Spinal cord (tissue), 10 donors: Measurements from ENCODE around the gene GALNT10. TPM values are rescaled to one million over a fixed set of nuclear protein-coding genes. Genes with fewer than 3 reads are reported as not detected.
A peak's percentile ranks its signal among the peaks of the same experiment; 100 is the strongest.

Source experiments
- DNase-seq, 6 donors: peaks; one replicate each; pipeline versions ENCODE4 v3.0.0 to v3.0.0-alpha.2; 2013 to 2015; ENCODE audit warnings: low spot score in 6 of 6, low read depth in 4 of 6
- H3K27ac ChIP-seq: one replicate; pipeline ENCODE4 v1.5.1; 2013; ENCODE audit warnings: low read depth, low read length, control low read depth
- H3K27me3 ChIP-seq: one replicate; pipeline ENCODE4 v1.6.1; 2013; ENCODE audit warnings: low read length; ENCODE audit not compliant: control insufficient read depth, insufficient read depth
- H3K36me3 ChIP-seq: one replicate; pipeline ENCODE4 v1.6.1; 2013; ENCODE audit warnings: low read length; ENCODE audit not compliant: control insufficient read depth, insufficient read depth
- H3K4me1 ChIP-seq: one replicate; pipeline ENCODE4 v1.6.1; 2013; ENCODE audit warnings: low read length; ENCODE audit not compliant: control insufficient read depth, insufficient read depth
- H3K4me3 ChIP-seq: one replicate; pipeline ENCODE4 v1.5.1; 2013; ENCODE audit warnings: low read depth, low read length, control low read depth
- H3K9me3 ChIP-seq: one replicate; pipeline ENCODE4 v1.6.1; 2013; ENCODE audit warnings: low read length; ENCODE audit not compliant: control insufficient read depth, insufficient read depth
- WGBS: methylation state at CpG from one replicate; pipeline ENCODE4 v1.1.5; 2013; ENCODE audit warnings: missing lambda C conversion rate; ENCODE audit not compliant: insufficient coverage; 5-methylcytosine and 5-hydroxymethylcytosine counted together
- polyA plus RNA-seq, 2 donors: library from polyadenylated mRNA; unstranded; fragments of 120-200 nt; gene quantifications; one replicate each; pipeline ENCODE4 v1.2.1, GENCODE V29; 2013; ENCODE audit not compliant: insufficient read length in 2 of 2
- total RNA-seq, 2 donors: library from RNA; depleted of rRNA in 1 of 2; stranded (reverse); fragments of 120-200 nt in 1 of 2; fragments of >200 nt in 1 of 2; gene quantifications; one replicate each; pipeline versions ENCODE4 v1.2.3 to v1.2.4, GENCODE V29; 2013 to 2014
- donor health status: healthy.

The GALNT10 gene
- total and polyA plus RNA-seq, 4 donors: 17.2 to 31.2 (median 22.5) TPM

DNA sequence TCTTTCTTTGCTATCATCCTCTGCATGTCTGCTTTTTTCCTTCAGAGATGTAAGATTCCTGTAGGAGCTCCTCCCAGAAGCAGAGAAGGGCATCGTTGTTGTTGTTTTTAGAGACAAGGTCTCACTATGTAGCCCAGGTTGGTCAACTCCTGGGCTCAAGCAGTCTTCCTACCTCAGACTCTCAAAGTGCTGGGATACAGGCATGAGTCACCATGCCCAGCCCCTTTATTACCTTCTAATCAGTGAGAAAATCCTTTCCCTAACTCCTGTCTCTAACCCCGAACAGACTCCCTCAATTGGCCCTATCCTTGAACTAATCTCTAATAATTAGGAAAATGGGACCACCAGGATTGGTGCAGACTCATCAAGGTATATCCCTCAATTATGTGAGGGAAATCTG lies 64.4 kb downstream of the GALNT10 start:
- Histone ChIP-seq H3K27ac (no peak overlapping the region), H3K4me1 (no peaks in the 10 kb centered on the region), H3K36me3 (no peaks in the 10 kb centered on the region), H3K4me3 (no peak overlapping the region), H3K9me3 (no peaks in the 10 kb centered on the region), H3K27me3 (no peaks in the 10 kb centered on the region)
- no CpG with 5 or more reads among the region's 2 CpGs for WGBS
- no peak for DNase-seq

- DNase-seq: no peak
- H3K27ac ChIP-seq: no peak overlapping the region
- no peaks in the 10 kb centered on the region for H3K36me3 ChIP-seq
- no peaks in the 10 kb centered on the region for H3K9me3 ChIP-seq
- 83% methylated on average over 1 of the region's 2 CpGs for WGBS
- no peaks in the 10 kb centered on the region for H3K4me1 ChIP-seq
- no peak overlapping the region for H3K4me3 ChIP-seq
- peaks cover 2% of the 10 kb centered on the region for H3K27me3 ChIP-seq
These were observed 66.5 kb downstream of the GALNT10 start for GRCh38 chr5:154257046-154257445.

- H3K4me1 ChIP-seq: no peaks in the 10 kb centered on the region
- H3K9me3 ChIP-seq: no peaks in the 10 kb centered on the region
- no peak overlapping the region for H3K4me3 ChIP-seq
- no peak overlapping the region for H3K27ac ChIP-seq
- H3K27me3 ChIP-seq: peaks cover 2% of the 10 kb centered on the region
- no peaks in the 10 kb centered on the region for H3K36me3 ChIP-seq
- DNase-seq: no peak
- 17% methylated on average over 1 of the region's 2 CpGs for WGBS
These were observed 68.1 kb downstream of the GALNT10 start for GRCh38 chr5:154258531-154259217.

DNA sequence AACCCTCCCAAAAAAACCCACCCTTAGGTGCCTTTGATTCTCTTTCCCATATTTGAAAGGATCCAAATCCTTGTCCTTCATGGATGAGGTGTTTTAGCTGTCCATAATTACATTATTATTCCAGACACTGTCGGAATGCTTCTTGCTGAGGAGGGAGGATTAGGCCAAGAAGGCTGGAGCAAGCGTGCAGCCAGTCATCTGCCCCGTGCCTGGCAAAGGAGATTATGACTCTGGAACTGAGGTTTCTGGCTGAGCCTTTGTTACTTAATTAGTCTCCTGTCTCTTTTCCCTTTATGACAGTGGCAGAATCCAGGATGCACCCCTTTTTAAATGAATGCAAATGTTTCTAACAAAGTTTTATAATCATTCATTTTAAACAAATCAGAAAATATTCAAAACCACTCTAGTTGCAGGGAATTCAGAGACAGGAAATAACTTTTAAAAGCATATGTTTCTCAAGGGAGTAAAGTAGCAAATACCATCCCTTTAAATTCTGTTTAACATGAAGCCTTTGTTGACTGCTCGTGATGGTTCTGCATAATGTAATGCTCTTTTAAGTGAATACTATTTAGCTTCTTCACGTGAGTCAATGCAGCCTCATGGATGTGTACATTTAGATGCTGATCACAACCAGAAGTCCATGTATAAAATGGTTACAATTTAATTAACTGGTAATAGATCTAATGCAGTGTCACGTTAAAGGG lies 69.8 kb downstream of the GALNT10 start:
- H3K9me3 ChIP-seq: no peaks in the 10 kb centered on the region
- peaks cover 2% of the 10 kb centered on the region for H3K27me3 ChIP-seq
- WGBS: 21% methylated on average over 2 of the region's 6 CpGs
- H3K36me3 ChIP-seq: no peaks in the 10 kb centered on the region
- no peaks in the 10 kb centered on the region for H3K4me1 ChIP-seq
- H3K4me3 ChIP-seq: no peak overlapping the region
- peak in 2 of 6 donors; percentile 31 to 60 for DNase-seq
- no peak overlapping the region for H3K27ac ChIP-seq

- Histone ChIP-seq H3K36me3 (no peaks in the 10 kb centered on the region), H3K4me1 (no peaks in the 10 kb centered on the region), H3K9me3 (no peaks in the 10 kb centered on the region), H3K27me3 (peaks cover 2% of the 10 kb centered on the region), H3K27ac (no peak overlapping the region), H3K4me3 (no peak overlapping the region)
- DNase-seq: no peak
- WGBS: 80% methylated on average over 1 of the region's 2 CpGs
These were observed 71.8 kb downstream of the GALNT10 start for GRCh38 chr5:154262342-154262741.

- no peaks in the 10 kb centered on the region for H3K36me3 ChIP-seq
- DNase-seq: peak in 1 of 6 donors; percentile 58
- no peak overlapping the region for H3K4me3 ChIP-seq
- peaks cover 2% of the 10 kb centered on the region for H3K4me1 ChIP-seq
- peak overlapping the region; percentile 70 for H3K27ac ChIP-seq
- H3K9me3 ChIP-seq: no peaks in the 10 kb centered on the region
- WGBS: 33% methylated on average over 1 of the region's 5 CpGs
- peaks cover 2% of the 10 kb centered on the region for H3K27me3 ChIP-seq
These were observed 74.1 kb downstream of the GALNT10 start for GRCh38 chr5:154264549-154265196.

- H3K27ac ChIP-seq: peak overlapping the region; percentile 70
- peaks cover 2% of the 10 kb centered on the region for H3K27me3 ChIP-seq
- no peak overlapping the region for H3K4me3 ChIP-seq
- 82% methylated on average over 1 of the region's 2 CpGs for WGBS
- peaks cover 2% of the 10 kb centered on the region for H3K4me1 ChIP-seq
- peak in 2 of 6 donors; percentile 41 to 70 for DNase-seq
- no peaks in the 10 kb centered on the region for H3K36me3 ChIP-seq
- no peaks in the 10 kb centered on the region for H3K9me3 ChIP-seq
These were observed 74.8 kb downstream of the GALNT10 start for GRCh38 chr5:154265197-154265773.

DNA sequence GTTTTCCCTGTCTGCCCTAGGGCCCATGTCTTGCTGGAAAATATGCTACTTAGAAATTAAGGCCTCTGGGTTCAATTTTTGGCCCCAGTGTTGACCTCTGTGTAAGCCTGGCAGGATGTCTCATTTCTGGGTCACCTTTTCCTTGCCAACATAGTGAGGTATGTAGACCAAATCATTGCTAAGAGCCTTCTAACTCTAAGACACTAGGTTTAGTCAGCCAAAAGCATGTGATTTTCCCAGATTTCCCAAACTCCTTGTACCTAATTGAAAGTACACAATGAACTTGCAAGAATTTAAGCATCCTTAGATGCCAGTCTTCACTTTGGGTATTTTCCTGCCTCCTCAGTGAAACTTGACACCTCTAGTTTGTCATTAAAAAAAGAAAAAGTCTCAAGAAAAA lies 77.0 kb downstream of the GALNT10 start:
- no peaks in the 10 kb centered on the region for H3K36me3 ChIP-seq
- H3K9me3 ChIP-seq: no peaks in the 10 kb centered on the region
- DNase-seq: no peak
- H3K4me1 ChIP-seq: peaks cover 5% of the 10 kb centered on the region
- H3K4me3 ChIP-seq: no peak overlapping the region
- H3K27me3 ChIP-seq: no peaks in the 10 kb centered on the region
- no peak overlapping the region for H3K27ac ChIP-seq

DNA sequence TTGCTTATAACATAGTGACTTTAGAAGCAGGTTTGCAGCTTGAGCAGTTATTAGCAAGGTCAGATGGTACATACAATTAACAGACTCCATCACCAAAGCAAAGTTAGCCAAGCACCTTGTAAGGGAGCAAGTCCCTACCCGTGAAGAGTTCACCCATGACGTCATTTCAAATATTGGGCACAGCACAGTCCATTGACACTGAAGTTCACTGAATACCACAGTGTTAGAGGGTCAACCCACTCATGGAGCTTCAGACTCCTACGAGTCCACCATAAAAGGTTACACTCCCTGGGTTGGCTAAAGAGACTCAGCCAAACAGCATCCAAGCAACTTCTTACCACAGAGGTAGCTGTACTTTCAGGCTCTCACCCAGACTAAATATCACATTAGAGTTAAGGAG lies 77.5 kb downstream of the GALNT10 start:
- WGBS: 90% methylated on average over 3 of the region's 3 CpGs
- DNase-seq: no peak
- Histone ChIP-seq H3K27ac (no peak overlapping the region), H3K27me3 (no peaks in the 10 kb centered on the region), H3K4me3 (no peak overlapping the region), H3K4me1 (peaks cover 8% of the 10 kb centered on the region), H3K9me3 (no peaks in the 10 kb centered on the region), H3K36me3 (no peaks in the 10 kb centered on the region)
